T-helper 2 cell treated with Interferon-gamma antibody and Interleukin-4, amounts not matched to agents 100 ng/mL and 5 ng/mL, for 36 hours (primary cell): ENCODE measurements around the gene AKIRIN2. TPM values are rescaled to one million over a fixed set of nuclear protein-coding genes. Genes with fewer than 3 reads are reported as not detected.
"Not testable (repeated sequence)": the region's sequence is repeated elsewhere in the genome, so short reads cannot be mapped to it uniquely, and the experiment has no call there.

Source experiments
- intact Hi-C: fragments of 100-400 bp; cut with micrococcal nuclease; formaldehyde crosslinking; loops from one replicate; pipeline ENCODE4 v1.15.1; 2023
- total RNA-seq: library from RNA; stranded (reverse); gene quantifications from 2 replicates; pipeline ENCODE4 v1.2.3, GENCODE V29; 2022

AKIRIN2 gene
- total RNA-seq, 1 donor from 2014 or later: 37.7 TPM

DNA sequence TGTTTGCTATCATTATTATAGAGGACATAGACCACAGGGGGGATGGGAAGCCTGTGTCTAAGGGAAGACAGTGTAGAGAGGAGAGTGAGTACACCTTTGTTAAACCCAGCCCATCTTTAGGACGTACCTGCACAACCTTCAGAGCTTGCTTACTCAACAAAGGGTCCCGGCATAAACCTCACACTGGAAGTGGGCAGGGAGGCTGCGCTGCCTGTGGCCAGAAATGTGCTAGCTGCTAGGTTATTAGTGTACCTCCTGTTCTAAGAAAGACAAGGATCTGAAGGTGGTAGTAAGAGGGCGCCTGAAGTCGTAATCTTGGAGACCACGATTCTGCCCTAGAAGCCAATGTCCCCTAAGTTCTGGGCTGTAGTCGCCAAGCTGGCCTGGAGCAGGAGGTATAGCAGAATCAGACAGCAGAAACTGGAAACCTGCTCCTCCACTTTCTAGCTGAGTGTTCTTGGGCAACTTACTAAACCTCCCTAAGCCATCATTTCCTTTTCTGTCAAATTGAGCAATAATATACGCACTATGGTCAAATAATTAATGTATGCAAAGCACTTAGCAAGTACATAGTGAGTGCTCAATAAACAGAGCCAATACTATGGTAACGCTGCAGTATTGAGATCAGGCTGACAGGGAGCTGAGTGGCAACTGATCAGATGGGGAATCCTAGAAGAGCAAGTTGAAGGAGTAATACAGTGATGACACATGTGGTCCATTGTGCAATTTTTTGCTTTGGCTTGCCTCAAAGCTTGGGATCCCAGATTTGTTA is 16.8 kb upstream of the AKIRIN2 start:
- intact Hi-C loops: no loop called here

DNA sequence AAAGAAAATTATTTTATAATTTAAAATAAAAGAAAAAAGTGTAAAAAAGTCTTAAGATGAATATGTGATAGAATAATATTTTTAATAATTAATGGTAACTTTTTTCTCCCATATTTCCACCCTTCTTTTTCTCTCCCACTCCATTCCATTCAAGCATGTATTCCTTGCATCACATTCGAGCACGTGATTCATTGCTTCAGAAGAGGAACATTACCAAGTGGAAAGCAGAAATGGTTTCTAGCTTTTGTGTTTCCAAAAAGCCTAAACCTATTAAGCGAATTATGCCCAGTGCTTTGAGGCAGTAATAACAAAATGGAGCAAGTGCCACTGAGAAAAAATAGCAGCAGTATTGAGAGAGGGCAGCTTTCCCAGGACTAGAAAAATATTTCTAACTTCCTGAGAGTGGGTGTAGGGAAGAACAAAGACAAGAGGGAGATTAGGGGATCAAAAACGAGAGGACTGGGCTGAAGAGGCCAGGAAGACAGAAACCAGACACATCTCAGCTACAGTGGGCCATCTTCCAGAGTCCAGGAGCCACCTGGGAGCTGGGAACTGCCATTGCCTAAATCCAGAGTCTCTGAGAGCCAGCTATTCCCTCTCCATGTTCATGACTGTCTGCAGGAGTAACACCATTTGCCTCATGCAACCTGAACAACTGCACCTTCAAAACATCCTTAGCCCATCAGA is 15.0 kb upstream of the AKIRIN2 start:
- intact Hi-C loops: no loop called here

DNA sequence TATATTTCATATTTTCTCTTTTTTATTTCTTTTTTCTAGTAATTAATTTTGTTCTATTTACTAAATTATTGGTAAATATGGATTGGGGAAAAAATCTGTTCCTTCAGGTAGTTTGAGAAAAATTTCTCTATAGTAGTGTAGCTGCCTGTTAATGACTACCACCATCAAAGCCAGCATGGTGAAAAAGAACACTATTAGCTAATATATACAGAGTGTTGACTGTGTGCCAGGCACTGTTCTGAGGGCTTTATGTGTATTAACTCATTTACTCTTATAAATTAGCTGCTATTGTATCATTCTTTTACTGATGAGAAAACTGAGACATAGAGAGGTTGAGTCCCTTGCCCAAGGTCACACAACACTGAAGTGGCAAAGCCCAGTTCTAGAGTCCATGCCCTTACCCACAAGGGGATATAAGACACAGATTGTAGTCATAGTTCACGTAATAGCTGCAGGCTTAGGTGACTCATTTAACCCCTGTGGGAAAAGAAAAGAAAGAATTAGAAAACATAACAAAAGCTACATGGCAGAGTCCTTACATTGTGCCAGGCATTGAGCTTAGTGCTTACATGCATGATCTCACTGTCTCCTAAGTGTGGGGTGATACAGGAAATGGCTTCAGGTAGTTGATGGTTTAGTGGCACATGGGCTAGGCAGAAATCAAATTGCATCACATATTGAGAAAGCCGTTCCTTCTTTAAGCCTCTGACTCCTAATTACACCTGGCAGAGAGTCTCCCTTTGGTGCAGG is 12.2 kb upstream of the AKIRIN2 start:
- intact Hi-C loops: no loop called here

DNA sequence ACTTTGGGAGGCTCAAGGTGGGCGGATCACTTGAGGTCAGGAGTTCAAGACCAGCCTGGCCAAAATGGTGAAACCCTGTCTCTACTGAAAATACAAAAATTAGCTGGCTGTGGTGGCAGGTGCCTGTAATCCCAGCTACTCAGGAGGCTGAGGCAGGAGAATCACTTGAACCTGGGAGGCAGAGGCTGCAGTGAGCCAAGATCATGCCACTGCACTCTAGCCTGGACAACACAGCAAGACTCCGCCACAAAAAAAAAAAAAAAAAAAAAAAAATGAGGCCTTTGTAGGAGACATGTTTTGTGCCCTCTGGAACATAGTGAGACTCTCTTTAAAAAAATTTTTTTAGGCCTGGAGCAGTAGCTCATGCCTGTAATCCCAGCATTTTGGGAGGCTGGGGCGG is 10.7 kb upstream of the AKIRIN2 start:
- intact Hi-C loops: not testable (repeated sequence)

DNA sequence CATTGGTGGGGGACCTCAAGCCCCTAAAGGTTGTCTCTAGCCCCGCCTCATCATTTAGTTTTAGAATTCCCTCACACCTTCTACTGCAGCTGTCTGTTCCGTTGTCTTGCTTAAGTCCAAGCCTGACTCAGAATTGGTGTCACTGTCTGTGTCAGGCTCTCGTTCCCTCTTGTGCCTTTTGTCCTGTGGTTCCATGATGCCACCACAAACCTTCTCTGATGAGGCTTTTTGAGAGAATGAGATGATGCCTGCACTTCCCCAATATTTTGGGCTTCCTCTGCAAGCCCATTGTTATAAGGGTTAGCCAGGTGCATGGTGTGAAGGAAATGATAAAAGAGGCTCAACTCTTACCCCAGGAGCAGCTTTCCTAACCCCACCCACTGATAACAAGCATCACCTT is 8.1 kb upstream of the AKIRIN2 start:
- intact Hi-C loops: no loop called here

DNA sequence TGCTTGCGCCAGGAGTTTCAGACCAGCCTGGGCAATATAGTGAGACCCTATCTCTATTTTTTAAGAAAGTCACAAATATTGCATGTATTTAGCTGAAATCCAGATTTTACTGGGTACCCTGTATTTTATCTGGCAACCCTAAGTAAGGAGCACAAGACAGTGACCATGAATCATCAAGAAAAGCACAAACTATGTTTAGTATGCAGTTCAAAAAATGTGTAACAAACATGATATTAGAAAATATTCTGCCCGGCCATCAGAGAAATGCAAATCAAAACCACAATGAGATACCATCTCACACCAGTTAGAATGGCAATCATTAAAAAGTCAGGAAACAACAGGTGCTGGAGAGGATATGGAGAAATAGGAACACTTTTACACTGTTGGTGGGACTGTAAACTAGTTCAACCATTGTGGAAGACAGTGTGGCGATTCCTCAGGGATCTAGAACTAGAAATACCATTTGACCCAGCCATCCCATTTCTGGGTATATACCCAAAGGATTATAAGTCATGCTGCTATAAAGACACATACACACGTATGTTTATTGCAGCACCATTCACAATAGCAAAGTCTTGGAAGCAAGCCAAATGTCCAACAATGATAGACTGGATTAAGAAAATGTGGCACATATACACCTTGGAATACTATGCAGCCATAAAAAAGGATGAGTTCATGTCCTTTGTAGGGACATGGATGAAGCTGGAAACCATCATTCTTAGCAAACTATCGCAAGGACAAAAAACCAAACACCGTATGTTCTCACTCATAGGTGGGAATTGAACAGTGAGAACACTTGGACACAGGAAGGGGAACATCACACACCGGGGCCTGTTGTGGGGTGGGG is 6.8 kb upstream of the AKIRIN2 start:
- intact Hi-C loops: not testable (repeated sequence)

DNA sequence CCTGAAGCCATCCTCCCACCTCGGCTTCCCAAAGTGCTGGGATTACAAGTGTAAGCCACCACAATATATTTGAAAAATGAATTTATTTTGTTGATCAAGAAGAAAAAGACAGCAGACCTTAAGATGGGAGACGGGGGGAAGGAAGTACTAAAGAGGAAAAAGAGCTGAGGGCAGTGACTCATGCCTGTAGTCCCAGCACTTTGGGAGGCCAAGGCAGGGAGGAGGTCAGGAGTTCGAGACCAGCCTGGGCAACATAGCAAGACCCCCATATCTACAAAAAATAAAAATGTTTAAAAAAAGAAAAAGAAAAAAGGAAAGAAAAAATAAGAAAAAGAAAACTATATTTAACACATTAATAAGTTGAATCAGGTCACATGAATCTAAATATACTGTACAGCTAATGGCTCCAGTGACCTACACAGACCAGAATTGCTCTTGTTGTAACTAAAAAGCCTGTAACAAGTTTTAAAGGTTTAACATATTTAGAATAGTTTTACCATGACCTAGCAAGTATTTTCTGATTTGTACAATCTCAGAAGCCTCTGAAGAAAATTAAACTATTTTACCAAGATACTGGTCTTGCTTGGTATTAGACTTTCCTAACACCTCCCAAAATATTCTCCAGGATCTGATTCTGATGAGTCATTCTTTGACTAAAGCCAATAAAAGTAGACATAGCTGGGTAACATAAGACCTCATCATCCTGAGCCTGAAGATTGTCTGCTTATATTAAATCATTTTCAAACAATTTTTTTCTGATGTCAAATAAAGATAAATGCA is 4.3 kb upstream of the AKIRIN2 start:
- intact Hi-C loops: no loop called here

DNA sequence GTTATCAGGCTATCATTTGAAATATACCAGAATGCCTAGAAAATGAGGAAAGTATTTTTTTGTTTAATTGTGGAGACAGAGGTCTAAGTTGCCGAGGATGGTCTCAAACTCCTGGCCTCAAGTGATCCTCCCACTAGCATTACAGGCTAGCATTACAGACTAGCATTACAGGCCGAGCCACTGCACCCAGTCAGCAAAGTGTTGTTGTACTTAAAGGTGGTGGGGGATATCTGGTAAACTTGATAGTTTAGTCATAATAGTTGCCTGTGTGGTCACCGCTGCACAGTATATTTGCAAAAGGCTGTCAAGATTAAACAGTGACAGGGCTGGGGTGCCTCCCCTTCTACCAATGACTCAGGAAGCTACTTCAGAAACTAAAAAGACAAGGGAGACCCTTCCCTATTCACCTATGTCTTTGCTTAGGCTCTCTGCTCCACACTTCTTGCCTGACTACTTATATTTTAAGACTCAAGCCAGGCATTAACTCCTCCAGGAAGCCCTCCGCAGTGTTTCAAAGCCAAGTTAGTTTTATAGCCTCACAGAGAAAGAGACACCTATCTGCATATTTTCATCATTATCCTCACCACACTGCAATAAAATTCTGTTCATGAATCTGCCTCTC is 3.1 kb upstream of the AKIRIN2 start:
- intact Hi-C loops: no loop called here

DNA sequence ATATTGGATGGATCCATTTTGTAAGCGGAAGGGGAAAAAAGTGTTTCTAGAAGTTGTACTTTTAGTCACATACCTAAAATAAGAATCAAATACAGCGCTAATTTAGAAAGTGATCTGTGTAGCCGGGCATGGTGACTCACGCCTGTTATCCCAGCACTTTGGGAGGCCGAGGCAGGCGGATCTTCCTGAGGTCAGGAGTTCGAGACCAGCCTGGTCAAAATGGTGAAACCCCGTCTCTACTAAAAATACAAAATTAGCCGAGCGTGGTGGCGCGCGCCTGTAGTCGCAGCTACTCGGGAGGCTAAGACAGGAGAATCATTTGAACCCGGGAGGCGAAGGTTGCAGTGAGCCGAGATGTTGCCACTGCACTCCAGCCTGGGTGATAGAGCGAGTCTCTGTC is 1.0 kb upstream of the AKIRIN2 start:
- intact Hi-C loops: not testable (repeated sequence)

DNA sequence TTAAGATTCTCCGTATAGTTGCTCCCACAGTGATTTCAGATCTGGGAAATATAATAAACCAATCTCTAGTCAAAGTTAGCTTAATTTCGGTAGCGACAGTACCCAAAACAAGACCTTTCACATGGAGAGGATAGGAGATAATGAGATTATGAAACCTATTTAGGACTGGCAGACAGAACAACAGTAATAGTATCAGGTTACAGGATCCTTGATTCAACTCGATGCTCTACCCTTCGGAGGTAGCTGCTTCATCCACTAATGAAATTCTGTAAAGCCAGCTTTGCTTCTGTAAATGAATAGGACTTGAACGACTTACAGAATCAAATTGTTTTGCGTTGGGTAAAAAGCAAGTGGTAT is 534 bp upstream of the AKIRIN2 start:
- intact Hi-C loops: loop anchor here (1.0 kb wide), 7 partner anchors 40 to 1378 kb away; partner anchors contain the start of genes ORC3, PNRC1, RNGTT and SLC35A1

DNA sequence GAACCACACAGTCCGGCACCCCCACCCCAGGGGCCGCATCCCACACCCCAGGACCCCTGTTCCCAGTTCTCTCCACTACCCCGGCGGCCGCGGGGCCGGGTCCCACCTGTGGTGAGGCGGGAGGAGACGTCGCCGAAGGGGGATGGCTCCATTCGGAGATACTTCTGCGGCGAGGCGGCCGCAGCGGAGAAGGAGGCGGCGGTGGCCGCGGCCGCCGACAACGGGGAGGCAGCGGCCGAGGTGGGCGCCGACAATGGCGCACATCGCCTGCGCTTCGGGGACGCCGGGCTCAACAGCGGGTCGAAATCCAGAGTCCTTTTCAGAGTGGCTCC is 723 bp downstream of the AKIRIN2 start:
- intact Hi-C loops: loop anchor here (2.0 kb wide), 1 partner anchor 379 kb away; the partner anchor contains the start of gene SMIM8

DNA sequence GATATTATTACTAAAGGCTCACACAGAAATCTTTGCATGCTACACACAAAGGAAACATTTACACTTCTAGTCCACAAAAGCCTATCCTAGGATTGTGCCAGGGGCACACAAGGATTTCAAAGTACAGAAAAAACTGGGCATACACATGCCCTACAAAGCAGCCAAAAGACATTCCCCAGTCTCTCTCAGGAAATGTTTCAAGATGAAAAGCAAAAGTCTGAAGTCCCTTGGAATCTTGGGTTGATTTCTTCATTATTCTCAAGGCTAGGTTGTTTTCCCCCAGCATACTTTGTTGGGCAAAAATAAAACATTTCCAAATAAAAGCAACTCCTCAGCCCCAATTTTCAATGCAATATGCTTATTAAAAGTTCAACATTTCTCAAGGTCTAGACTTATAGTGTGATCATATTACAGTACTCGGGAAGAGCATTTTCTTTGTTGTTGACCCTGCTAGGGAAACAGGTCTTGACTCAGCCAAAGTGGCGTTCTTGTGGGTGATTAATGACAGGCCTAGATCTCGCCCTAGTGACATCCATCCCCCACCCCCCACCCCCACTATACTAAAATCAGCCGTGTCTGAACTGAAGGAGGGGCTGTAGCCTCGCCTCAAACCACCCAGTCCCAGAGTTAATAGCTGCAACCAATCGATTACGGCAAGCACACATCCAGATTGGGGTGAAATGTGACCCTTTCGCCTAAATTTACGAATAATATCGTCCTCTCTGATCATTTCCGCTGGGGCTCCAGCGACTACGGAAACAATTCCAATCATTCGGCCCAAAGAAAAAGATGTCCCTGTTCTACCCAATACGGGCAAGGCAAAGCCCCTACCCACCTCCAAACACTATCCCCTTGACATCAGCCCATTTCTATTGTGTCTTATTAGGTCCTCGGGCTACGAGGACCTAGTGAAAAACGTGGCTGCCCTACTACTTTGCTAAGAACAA is 1.4 kb downstream of the AKIRIN2 start:
- intact Hi-C loops: loop anchor here (2.0 kb wide), 1 partner anchor 378 kb away; the partner anchor contains the start of gene SMIM8

DNA sequence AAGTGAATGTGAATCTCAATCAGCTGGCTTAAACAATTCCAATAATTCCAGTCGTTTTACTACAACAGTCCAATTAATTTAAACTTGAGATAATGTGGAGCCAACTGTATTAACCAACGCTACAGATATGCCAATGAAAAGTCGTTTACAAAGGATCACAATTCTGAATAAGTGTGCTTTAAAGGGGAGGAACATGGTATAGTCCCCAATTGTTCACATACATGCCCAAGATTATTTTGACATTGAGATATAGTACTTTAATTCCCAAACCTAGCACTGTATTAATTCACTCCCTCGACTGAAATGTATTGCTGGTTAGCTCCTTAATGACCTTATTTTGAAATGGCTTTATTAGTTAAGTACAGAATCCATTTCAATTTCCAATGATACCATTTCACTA is 2.5 kb downstream of the AKIRIN2 start:
- intact Hi-C loops: loop anchor here (2.0 kb wide), 1 partner anchor 55 kb away; no protein-coding TSS in a partner anchor

DNA sequence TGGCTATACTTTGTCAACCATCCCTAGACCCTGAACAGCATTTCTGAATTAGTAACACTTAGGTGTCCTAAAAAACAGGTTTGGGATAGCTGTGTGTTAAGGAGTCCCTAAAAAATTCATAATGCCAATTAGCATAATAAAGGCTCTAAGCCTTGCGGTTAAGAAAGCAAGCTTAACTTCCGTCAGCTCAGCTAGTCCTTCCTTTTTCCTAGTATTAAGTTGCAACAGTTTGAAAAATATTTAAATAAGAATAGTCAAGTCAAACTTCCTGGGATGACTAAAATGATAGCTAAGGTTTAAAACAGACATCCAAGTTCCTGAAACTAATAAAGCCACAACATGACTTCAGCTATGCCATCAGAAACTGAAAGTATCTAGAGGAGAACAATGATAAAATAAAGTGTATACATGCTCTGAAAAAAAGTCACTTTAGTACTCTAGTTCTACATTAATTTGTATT is 3.5 kb downstream of the AKIRIN2 start:
- intact Hi-C loops: loop anchor here (2.0 kb wide), 1 partner anchor 54 kb away; no protein-coding TSS in a partner anchor

DNA sequence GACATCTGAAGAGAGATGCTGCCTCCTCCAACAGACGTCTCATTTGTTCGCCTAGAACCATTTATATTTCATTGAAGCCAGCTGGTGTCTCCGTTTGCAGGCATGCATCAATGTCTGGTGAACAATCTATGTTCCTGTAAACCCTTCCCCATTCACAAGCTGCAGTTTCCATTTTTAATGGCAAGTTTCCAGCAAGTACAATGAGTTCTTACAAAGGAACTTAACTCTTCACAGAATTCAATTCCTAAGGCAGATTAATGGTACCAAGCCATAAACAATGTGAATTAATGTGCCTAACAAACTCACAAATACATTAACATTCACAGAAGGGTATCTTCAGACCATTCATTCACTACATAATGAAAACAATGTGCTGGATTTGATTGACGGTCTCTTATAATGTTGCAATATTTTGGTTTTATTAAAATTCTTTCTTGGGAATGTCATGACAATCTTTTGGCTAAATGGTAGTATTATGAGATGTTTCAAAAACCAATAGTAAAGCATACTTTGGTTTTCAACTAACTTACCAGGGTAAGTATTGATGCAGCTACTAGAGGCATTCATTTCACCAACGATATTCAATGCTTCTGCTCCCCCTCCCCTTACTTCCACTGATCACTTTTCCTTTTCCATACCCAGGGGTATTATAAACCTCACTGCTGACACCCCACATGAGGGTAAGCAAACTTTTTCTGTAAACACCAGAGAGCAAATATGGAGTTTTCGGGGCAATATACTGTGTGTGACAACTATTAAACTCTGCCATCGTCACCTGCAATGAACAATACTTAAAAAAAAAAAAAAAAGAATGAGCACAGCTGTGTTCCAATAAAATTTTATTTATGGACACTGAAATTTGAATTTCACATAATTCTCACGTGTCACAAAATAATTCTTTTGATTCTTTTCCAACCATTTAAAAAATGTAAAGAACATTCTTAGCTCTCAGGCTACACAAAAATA is 4.2 kb downstream of the AKIRIN2 start:
- intact Hi-C loops: loop anchor here (2.0 kb wide), 1 partner anchor 53 kb away; no protein-coding TSS in a partner anchor

DNA sequence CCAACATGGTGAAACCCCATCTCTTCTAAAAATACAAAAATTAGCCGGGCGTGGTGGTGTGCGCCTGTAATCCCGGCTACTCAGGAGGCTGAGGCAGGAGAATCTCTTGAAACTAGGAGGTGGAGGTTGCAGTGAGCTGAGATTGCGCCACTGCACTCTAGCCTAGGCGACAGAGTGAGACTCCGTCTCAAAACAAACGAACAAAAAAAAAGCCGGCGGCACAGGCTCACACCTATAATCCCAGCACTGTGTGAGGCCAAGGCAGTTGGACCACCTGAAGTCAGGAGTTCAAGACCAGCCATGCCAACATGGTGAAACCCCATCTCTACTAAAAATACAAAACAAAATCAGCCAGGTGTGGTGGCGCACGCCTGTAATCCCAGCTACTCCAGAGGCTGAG is 5.2 kb downstream of the AKIRIN2 start:
- intact Hi-C loops: not testable (repeated sequence)

DNA sequence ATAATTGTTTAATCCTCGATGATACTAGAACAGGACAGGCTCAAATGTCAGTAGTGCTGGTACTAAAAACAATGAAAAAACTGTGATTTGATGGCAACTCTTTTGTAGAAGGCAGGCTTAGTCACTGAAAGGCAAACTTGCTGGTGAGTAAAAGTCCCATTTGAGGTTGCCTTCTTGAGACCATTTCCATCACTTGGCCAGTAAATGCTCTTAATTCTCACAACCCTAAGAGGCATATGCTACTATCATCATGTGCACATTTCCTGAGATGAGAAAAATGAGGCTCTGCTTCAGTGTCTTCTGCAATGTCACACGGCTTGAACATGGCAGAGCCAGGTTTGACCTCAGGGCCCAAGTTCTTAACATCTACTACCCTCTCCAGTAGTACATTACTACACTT is 9.9 kb downstream of the AKIRIN2 start:
- intact Hi-C loops: no loop called here
